ENCODE measurements around the gene IL5.

The IL5 gene

DNA sequence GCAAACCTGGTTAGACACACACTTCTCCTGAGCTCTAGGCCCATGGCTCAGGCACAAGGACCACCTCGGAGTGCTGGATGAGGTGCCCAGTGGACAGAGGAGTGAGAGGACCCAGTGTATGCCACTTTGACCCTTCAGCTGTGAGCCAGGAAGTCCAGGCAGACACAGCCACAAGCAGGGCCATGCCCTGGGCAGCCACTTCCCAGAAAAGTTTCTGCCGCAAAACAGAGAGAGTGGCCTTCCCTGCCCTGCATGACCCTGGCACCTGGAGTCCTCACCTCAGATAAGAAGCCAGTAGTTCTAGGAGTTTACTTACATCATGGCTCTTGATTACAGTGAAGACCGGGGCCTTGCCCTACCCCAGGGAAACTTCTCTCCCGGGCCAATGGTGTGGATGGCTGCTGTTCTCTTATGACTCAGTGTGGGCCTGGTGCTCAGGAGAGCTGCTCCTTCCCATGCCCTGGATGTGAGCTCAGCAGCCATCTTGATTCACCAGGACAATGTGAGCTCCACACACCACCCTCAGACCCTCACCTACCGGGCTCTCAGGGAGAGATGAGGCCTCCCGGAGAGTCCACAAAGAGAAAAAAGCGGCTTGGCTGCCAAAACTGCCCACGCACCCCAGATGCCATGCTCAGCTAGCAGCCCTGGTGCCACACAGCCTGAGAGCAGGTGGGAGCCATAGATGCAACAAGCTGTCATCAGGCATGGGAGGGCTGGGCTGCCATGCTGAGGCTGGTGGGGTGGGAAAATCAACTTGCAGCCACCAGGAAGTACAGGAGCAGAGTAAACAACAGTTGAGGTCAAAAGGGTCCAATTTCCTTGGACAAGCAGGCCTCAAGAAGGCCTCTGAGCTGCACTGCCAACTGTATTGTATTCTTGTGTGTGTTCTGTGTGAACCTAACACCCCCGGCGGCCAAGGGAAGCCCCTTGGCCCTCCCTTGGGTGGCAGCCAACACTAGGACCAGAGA lies 41.1 kb downstream of the IL5 start:
- TF ChIP-seq TCF12 (IDR thresholded peaks at IDR 0.05; ENCODE audit: low read depth): no peak
- TF ChIP-seq, protein P1, sequence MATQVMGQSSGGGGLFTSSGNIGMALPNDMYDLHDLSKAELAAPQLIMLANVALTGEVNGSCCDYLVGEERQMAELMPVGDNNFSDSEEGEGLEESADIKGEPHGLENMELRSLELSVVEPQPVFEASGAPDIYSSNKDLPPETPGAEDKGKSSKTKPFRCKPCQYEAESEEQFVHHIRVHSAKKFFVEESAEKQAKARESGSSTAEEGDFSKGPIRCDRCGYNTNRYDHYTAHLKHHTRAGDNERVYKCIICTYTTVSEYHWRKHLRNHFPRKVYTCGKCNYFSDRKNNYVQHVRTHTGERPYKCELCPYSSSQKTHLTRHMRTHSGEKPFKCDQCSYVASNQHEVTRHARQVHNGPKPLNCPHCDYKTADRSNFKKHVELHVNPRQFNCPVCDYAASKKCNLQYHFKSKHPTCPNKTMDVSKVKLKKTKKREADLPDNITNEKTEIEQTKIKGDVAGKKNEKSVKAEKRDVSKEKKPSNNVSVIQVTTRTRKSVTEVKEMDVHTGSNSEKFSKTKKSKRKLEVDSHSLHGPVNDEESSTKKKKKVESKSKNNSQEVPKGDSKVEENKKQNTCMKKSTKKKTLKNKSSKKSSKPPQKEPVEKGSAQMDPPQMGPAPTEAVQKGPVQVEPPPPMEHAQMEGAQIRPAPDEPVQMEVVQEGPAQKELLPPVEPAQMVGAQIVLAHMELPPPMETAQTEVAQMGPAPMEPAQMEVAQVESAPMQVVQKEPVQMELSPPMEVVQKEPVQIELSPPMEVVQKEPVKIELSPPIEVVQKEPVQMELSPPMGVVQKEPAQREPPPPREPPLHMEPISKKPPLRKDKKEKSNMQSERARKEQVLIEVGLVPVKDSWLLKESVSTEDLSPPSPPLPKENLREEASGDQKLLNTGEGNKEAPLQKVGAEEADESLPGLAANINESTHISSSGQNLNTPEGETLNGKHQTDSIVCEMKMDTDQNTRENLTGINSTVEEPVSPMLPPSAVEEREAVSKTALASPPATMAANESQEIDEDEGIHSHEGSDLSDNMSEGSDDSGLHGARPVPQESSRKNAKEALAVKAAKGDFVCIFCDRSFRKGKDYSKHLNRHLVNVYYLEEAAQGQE (IDR thresholded peaks at IDR 0.05; ENCODE audit: low read depth): no peak
- no peak for TF ChIP-seq YY1 (IDR thresholded peaks at IDR 0.05; ENCODE audit: low read depth)
- no peak for TF ChIP-seq EGR1 (IDR thresholded peaks at IDR 0.05)
- TF ChIP-seq, protein P2, sequence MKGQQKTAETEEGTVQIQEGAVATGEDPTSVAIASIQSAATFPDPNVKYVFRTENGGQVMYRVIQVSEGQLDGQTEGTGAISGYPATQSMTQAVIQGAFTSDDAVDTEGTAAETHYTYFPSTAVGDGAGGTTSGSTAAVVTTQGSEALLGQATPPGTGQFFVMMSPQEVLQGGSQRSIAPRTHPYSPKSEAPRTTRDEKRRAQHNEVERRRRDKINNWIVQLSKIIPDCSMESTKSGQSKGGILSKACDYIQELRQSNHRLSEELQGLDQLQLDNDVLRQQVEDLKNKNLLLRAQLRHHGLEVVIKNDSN (IDR thresholded peaks at IDR 0.05): no peak
- TF ChIP-seq, protein P3, sequence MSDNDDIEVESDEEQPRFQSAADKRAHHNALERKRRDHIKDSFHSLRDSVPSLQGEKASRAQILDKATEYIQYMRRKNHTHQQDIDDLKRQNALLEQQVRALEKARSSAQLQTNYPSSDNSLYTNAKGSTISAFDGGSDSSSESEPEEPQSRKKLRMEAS (IDR thresholded peaks at IDR 0.05): no peak
- no peak for TF ChIP-seq CREB1 (IDR thresholded peaks at IDR 0.05; ENCODE audit: low read depth)
- no peak for TF ChIP-seq RAD21 (IDR thresholded peaks at IDR 0.05; ENCODE audit: low read depth)
- TF ChIP-seq NFIC (IDR thresholded peaks at IDR 0.05): no peak
- TF ChIP-seq TEAD4 (IDR thresholded peaks at IDR 0.05): no peak

DNA sequence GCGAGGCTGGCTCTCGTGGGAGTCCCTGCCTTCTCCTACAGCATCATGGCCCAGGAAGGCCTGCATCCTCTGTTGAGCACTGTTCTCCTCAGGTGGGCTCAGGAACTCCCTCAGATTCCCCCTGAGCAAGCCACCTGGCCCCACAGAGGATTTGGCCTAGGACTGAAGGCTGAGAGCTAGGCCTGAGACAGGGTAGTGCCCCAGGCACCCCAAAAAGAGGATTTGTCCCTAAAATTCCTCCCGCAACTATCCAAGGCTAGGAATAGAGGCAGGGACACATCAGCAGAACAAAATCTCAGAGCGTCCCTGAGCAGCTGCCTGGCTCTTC lies 41.7 kb downstream of the IL5 start:
- TF ChIP-seq EGR1 (IDR thresholded peaks at IDR 0.05): no peak
- TF ChIP-seq FOXM1 (IDR thresholded peaks at IDR 0.05; ENCODE audit: borderline replicate concordance, low read depth): no peak
- TF ChIP-seq, protein P3 (IDR thresholded peaks at IDR 0.05): no peak
- TF ChIP-seq CREB1 (IDR thresholded peaks at IDR 0.05; ENCODE audit: low read depth): no peak
- TF ChIP-seq, protein P1 (IDR thresholded peaks at IDR 0.05; ENCODE audit: low read depth): no peak
- no peak for TF ChIP-seq EP300 (IDR thresholded peaks at IDR 0.05; ENCODE audit: borderline replicate concordance)

DNA sequence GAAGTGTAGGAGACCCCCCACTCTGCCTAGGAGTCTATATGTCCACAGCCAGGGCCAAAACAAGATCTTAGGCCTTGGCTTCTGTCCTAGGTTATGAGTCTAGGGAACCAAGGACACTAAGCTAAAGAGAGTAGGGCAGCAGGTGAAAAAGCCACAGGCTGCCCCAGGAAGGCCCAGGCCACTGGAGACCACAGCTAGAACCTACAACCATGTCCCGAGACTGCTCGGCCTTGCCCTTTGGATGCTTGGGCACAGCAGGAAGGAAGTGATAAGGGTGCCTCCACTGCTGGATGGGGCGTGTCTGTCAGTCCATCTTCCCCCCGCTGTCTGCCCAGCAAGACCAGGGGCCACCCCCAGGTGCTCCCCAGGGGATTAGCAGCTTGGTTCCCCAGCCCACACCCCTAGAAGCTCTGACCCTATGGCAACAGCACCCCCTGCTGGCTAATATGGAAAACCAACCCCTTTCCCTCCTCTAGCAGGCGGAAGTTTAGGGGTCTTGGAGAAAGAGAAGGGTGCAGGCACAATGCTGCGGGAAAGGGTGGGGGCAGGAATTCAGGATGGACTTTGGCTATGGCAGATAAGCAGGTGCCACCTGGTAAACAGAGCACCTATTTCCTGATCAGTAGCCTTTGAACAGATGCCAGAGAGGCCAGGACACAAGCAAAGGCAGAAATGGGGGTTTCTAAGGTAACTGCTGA lies 42.2 kb downstream of the IL5 start:
- TF ChIP-seq RAD21 (IDR thresholded peaks at IDR 0.05; ENCODE audit: low read depth) (peak; percentile 95), TCF12 (IDR thresholded peaks at IDR 0.05; ENCODE audit: low read depth) (no peak), ZBTB7A (IDR thresholded peaks at IDR 0.05; ENCODE audit: low read depth) (0 out of 2 replicates have a peak, but pooled peaks have one; percentile 78)

DNA sequence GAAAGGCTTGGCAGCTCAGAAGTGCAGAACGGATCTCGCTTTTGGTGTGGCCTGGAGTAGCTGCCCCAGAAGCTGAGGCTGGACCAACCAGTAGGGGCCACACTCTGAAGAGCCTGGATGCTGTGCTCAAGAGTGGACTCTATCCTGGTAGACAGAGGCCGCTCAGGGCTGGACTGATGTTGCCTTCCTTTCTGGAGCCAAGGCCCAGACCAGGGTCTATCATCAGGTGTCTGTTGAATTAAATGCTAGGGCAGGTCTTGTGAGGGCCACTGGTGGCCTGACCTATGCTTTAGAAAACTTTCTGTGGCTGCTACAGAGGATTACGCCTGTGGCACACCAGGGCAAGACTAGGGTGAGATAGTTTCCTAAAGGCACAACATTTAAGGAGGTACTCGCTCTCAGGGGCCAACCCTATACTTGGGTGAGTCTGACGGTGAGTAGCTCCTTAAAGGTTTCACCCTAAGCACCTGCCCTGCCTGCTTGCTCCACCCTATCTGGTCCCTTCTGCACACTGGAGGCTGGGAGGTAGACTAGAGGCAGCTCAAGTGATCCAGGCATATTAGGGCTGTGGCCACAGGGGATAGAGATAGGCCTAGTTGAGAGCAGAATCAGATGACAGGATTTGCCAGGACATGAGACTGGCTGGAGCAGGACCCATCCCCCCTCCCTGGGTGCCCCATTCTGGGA lies 42.9 kb downstream of the IL5 start:
- TF ChIP-seq RAD21 (IDR thresholded peaks at IDR 0.05; ENCODE audit: low read depth) (no peak), EP300 (IDR thresholded peaks at IDR 0.05; ENCODE audit: borderline replicate concordance) (no peak), FOXM1 (IDR thresholded peaks at IDR 0.05; ENCODE audit: borderline replicate concordance, low read depth) (no peak), ZBTB7A (IDR thresholded peaks at IDR 0.05; ENCODE audit: low read depth) (no peak), EGR1 (IDR thresholded peaks at IDR 0.05) (no peak), CEBPB (IDR thresholded peaks at IDR 0.05) (no peak)
- TF ChIP-seq, protein P1 (IDR thresholded peaks at IDR 0.05; ENCODE audit: low read depth): no peak

Measured in Ishikawa (cell line).